Renal pelvis (tissue), 12 donors: Measurements from ENCODE around the gene CACNA2D1. TPM values are rescaled to one million over a fixed set of nuclear protein-coding genes. Genes with fewer than 3 reads are reported as not detected.

ENCODE experiments used
- DNase-seq: peaks from one replicate; pipeline ENCODE4 v3.0.0-alpha.2; 2013
- long read RNA-seq, 16 experiments: transcript quantifications; one replicate each; lab custom pipeline, GENCODE V29; 2026
- polyA plus RNA-seq, 3 donors: library from polyadenylated mRNA; unstranded; fragments of 120-200 nt; gene quantifications; one replicate each; pipeline ENCODE4 v1.2.1, GENCODE V29; 2013; ENCODE audit not compliant: insufficient read length in 3 of 3

The CACNA2D1 gene
- polyA plus RNA-seq: 10 to 100 TPM; 24.1 to 30.7 (median 27.3) TPM
- long read RNA-seq, donor 1: 0 reads
- long read RNA-seq, donor 2: 0 reads
- long read RNA-seq, donor 3: 0 reads
- long read RNA-seq, donor 4: 0 reads
- long read RNA-seq, donor 5: 0 reads
- long read RNA-seq, donor 6: 0 reads
- long read RNA-seq, donor 7: 0 reads
- long read RNA-seq, donor 8: 0 reads
- long read RNA-seq, donor 9: 0 reads
- long read RNA-seq, donor 10: 0 reads
- long read RNA-seq, donor 11: 0 reads
- long read RNA-seq, donor 12: 0 reads
- long read RNA-seq, donor 13: 0 reads
- long read RNA-seq, donor 14, partial matches to known transcripts: 7 of 7 reads
- long read RNA-seq, donor 14, other reads (novel, unspliced or antisense): 0 of 7 reads
- long read RNA-seq, donor 15: 0 reads
- long read RNA-seq, donor 16: 0 reads

GRCh38 chr7:82443547-82444219 is at the start of gene CACNA2D1:
Gene CACNA2D1 (minus strand): TSS chr7:82443777.
- peak; percentile 83 for DNase-seq

- DNase-seq: peak; percentile 4
These were observed 38.0 kb upstream of the CACNA2D1 start for GRCh38 chr7:82481499-82482097.

- DNase-seq: no peak
These were observed 34.3 kb upstream of the CACNA2D1 start for GRCh38 chr7:82477733-82478515.

- DNase-seq: no peak
These were observed 29.4 kb upstream of the CACNA2D1 start for GRCh38 chr7:82472966-82473365.

GRCh38 chr7:82471351-82472020 is 27.9 kb upstream of the CACNA2D1 start:
- DNase-seq: no peak

- no peak for DNase-seq
These were observed 25.6 kb upstream of the CACNA2D1 start for GRCh38 chr7:82469207-82469606.

GRCh38 chr7:82468435-82468834 is 24.9 kb upstream of the CACNA2D1 start:
- DNase-seq: no peak

- DNase-seq: no peak
These were observed 23.4 kb upstream of the CACNA2D1 start for GRCh38 chr7:82467020-82467419.

- DNase-seq: no peak
These were observed 20.8 kb upstream of the CACNA2D1 start for GRCh38 chr7:82464372-82464771.

- DNase-seq: no peak
These were observed 11.7 kb upstream of the CACNA2D1 start for GRCh38 chr7:82455295-82455694.

- DNase-seq: no peak
These were observed 7.2 kb upstream of the CACNA2D1 start for GRCh38 chr7:82450759-82451158.

GRCh38 chr7:82449910-82450309 is 6.3 kb upstream of the CACNA2D1 start:
- no peak for DNase-seq

GRCh38 chr7:82446897-82447296 is 3.3 kb upstream of the CACNA2D1 start:
- no peak for DNase-seq

GRCh38 chr7:82445271-82445670 is 1.7 kb upstream of the CACNA2D1 start:
- DNase-seq: no peak

- DNase-seq: no peak
These were observed 788 bp upstream of the CACNA2D1 start for GRCh38 chr7:82444220-82444909.

GRCh38 chr7:82443036-82443546 is 486 bp downstream of the CACNA2D1 start:
- DNase-seq: peak; percentile 33

GRCh38 chr7:82442492-82443035 is 1.0 kb downstream of the CACNA2D1 start:
- DNase-seq: peak; percentile 28

- DNase-seq: peak; percentile 12
These were observed 1.7 kb downstream of the CACNA2D1 start for GRCh38 chr7:82441669-82442478.

- DNase-seq: no peak
These were observed 5.1 kb downstream of the CACNA2D1 start for GRCh38 chr7:82438521-82438920.
